Transverse colon (tissue), 4 donors: ENCODE measurements around the gene GALNT10.
"Not testable (repeated sequence)": the region's sequence is repeated elsewhere in the genome, so short reads cannot be mapped to it uniquely, and the experiment has no call there.

Experiments
- CTCF ChIP-seq, 5 experiments: fragments of 200-600 bp in 3 of 5; fragments of 450-650 bp in 2 of 5; sonication (generic) in 3 of 5; IDR thresholded peaks; 1 replicate in 2 of 5; 2 replicates in 3 of 5; pipeline ENCODE4 v1.5.1; 2016 to 2017; ENCODE audit warnings: antibody characterized with exemption in 5 of 5, inconsistent platforms in 3 of 5, mild to moderate bottlenecking in 2 of 5, moderate library complexity in 1 of 5
- POLR2A ChIP-seq: fragments of 450-650 bp; IDR thresholded peaks from one replicate; pipeline ENCODE4 v1.6.1; 2016; ENCODE audit warnings: antibody characterized with exemption, mild to moderate bottlenecking, moderate library complexity
- POLR2AphosphoS5 ChIP-seq, 3 donors: sonication (generic); formaldehyde crosslinking; IDR thresholded peaks; one replicate each; pipeline ENCODE4 v1.6.1; 2016; ENCODE audit warnings: antibody characterized with exemption in 3 of 3

GRCh38 chr5:154150471-154150870, 40.1 kb upstream of the GALNT10 start:
- not testable (repeated sequence) for TF ChIP-seq CTCF (IDR thresholded peaks at IDR 0.05); POLR2A; POLR2AphosphoS5 (IDR thresholded peaks at IDR 0.05)
